Gastrocnemius medialis (tissue), 4 donors: Measurements from ENCODE around the gene ITGAL. TPM values are rescaled to one million over a fixed set of nuclear protein-coding genes. Genes with fewer than 3 reads are reported as not detected.

Experiments used
- ATAC-seq, 2 donors: fragments of 150-250 bp; one replicate each; pipeline ENCODE4 v1.9.1; 2016
- DNase-seq, 2 donors: peaks; one replicate each; pipeline ENCODE4 v3.0.0-alpha.2; 2019
- H3K27ac ChIP-seq, 4 donors: fragments of 200-600 bp; sonication (generic); 1 replicate in 1 of 4; 2 replicates in 3 of 4; pipeline ENCODE4 v1.5.1; 2016 to 2018; ENCODE audit warnings: mild to moderate bottlenecking in 2 of 4, moderate library complexity in 1 of 4
- H3K27me3 ChIP-seq, 3 donors: fragments of 200-600 bp; sonication (generic) in 2 of 3; 1 replicate in 1 of 3; 2 replicates in 2 of 3; pipeline versions ENCODE4 v1.5.1 to v1.6.0; 2016 to 2019; ENCODE audit warnings: mild to moderate bottlenecking in 1 of 3, moderate library complexity in 1 of 3
- H3K36me3 ChIP-seq, 2 donors: fragments of 200-600 bp; sonication (generic) in 1 of 2; one replicate each; pipeline ENCODE4 v1.5.1; 2017 to 2018
- H3K4me1 ChIP-seq, 2 donors: fragments of 200-600 bp; sonication (generic) in 1 of 2; one replicate each; pipeline ENCODE4 v1.5.1; 2016 to 2017; ENCODE audit warnings: mild to moderate bottlenecking in 2 of 2
- H3K4me3 ChIP-seq, 4 donors: fragments of 200-600 bp; sonication (generic) in 3 of 4; 1 replicate in 1 of 4; 2 replicates in 3 of 4; pipeline ENCODE4 v1.5.1; 2016 to 2019; ENCODE audit warnings: mild to moderate bottlenecking in 2 of 4
- H3K9me3 ChIP-seq, 3 donors: fragments of 200-600 bp; sonication (generic) in 2 of 3; 1 replicate in 1 of 3; 2 replicates in 2 of 3; pipeline ENCODE4 v1.5.1; 2016 to 2019
- POLR2A ChIP-seq, 2 donors: fragments of 450-650 bp; IDR thresholded peaks; one replicate each; pipeline ENCODE4 v1.6.1; 2017; ENCODE audit warnings: antibody characterized with exemption in 2 of 2, mild to moderate bottlenecking in 2 of 2, moderate library complexity in 2 of 2
- in situ Hi-C, 4 donors: fragments of 200-750 bp; cut with MboI; loops; one replicate each; pipeline versions ENCODE4 v1.15.0 to v1.8.0; 2017; ENCODE audit warnings: low sequenced_read_pairs in 4 of 4
- intact Hi-C: fragments of 100-400 bp; cut with DNase I; formaldehyde crosslinking; loops from one replicate; pipeline ENCODE4 v1.15.1; 2023; ENCODE audit warnings: low total_unique reads
- total RNA-seq, 4 donors: library from RNA; depleted of rRNA; stranded (reverse); fragments of >200 nt; gene quantifications; one replicate each; pipeline versions ENCODE4 v1.1.0 to v1.2.3, GENCODE V29; 2016
- TF ChIP-seq, protein P1 (sequence below), 5 experiments: fragments of 450-650 bp in 3 of 5; fragments of 200-600 bp in 2 of 5; sonication (generic) in 2 of 5; IDR thresholded peaks in 4 of 5; conservative IDR thresholded peaks in 1 of 5; 1 replicate in 4 of 5; 2 replicates in 1 of 5; pipeline ENCODE4 v1.5.1; 2016 to 2019; ENCODE audit warnings: antibody characterized with exemption in 5 of 5, mild to moderate bottlenecking in 3 of 5, moderate library complexity in 3 of 5

Gene ITGAL
- total RNA-seq, 4 donors from 2014 or later, result 0.16 to 1.9 (median 0.86) TPM; not detected in 1

DNA sequence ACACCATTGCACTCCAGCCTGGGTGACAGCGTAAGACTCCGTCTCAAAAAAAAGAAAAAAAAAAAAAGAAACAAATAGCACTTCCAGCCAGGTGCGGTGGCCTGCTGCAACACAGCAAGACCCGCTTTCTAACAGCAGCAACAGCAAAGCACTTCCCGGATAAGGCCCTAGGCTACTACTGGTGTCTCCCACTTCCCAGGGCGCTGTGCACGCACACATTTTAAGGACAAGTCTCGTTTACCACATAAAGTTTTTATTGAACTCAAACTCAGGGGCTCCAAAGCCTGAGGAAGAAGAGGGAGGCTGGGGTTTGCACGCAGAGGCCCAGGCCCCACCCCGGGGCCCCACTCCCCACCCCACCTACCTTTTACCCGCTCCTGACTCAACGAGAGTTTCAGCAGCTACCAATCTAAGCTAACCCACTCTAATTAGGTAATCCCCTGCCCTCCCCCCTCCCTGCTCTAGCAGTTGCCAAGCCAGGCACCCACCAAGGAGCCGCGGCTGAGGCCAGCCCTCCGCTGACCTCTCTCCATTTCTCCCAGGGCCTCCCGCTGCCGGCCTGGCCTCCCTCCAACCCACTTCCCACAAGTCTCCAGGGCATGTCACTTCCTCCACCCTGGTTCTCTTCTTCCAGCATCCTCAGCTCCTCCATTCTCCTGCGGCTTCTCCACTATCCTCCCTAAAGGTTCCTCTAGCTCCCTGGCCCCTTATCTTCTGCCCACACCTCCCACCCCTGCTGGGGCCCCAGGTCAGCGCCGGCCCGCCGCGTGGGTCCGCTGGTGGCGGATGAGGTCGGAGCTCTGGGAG is 51.4 kb downstream of the ITGAL start:
- Histone ChIP-seq H3K4me1 (peaks cover 13 to 34% of the 10 kb centered on the region in 2 donors), H3K9me3 (no peaks in the 10 kb centered on the region), H3K4me3 (no peak overlapping the region), H3K27ac (peak overlapping the region in 2 of 4 donors; percentile 2 to 96), H3K36me3 (peaks cover 0 to 10% of the 10 kb centered on the region in 2 donors), H3K27me3 (no peaks in the 10 kb centered on the region)
- TF ChIP-seq, protein P1, sequence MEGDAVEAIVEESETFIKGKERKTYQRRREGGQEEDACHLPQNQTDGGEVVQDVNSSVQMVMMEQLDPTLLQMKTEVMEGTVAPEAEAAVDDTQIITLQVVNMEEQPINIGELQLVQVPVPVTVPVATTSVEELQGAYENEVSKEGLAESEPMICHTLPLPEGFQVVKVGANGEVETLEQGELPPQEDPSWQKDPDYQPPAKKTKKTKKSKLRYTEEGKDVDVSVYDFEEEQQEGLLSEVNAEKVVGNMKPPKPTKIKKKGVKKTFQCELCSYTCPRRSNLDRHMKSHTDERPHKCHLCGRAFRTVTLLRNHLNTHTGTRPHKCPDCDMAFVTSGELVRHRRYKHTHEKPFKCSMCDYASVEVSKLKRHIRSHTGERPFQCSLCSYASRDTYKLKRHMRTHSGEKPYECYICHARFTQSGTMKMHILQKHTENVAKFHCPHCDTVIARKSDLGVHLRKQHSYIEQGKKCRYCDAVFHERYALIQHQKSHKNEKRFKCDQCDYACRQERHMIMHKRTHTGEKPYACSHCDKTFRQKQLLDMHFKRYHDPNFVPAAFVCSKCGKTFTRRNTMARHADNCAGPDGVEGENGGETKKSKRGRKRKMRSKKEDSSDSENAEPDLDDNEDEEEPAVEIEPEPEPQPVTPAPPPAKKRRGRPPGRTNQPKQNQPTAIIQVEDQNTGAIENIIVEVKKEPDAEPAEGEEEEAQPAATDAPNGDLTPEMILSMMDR (IDR thresholded peaks at IDR 0.05 in 4 of 5, conservative IDR thresholded peaks at IDR 0.05 in 1 of 5), result no peak
- TF ChIP-seq POLR2A (IDR thresholded peaks at IDR 0.05), result no peak
- in situ Hi-C loops, result loop anchor here in 2 of 4 donors (10.0 kb wide), 1 partner anchor 89 kb away; the partner anchor contains the start of gene DCTPP1 (in 2 of the 2)
- intact Hi-C loops, result loop anchor here (10.0 kb wide), 1 partner anchor 709 kb away; the partner anchor contains the start of genes PAGR1 and PRRT2
- DNase-seq (no peak), ATAC-seq (no peak)

DNA sequence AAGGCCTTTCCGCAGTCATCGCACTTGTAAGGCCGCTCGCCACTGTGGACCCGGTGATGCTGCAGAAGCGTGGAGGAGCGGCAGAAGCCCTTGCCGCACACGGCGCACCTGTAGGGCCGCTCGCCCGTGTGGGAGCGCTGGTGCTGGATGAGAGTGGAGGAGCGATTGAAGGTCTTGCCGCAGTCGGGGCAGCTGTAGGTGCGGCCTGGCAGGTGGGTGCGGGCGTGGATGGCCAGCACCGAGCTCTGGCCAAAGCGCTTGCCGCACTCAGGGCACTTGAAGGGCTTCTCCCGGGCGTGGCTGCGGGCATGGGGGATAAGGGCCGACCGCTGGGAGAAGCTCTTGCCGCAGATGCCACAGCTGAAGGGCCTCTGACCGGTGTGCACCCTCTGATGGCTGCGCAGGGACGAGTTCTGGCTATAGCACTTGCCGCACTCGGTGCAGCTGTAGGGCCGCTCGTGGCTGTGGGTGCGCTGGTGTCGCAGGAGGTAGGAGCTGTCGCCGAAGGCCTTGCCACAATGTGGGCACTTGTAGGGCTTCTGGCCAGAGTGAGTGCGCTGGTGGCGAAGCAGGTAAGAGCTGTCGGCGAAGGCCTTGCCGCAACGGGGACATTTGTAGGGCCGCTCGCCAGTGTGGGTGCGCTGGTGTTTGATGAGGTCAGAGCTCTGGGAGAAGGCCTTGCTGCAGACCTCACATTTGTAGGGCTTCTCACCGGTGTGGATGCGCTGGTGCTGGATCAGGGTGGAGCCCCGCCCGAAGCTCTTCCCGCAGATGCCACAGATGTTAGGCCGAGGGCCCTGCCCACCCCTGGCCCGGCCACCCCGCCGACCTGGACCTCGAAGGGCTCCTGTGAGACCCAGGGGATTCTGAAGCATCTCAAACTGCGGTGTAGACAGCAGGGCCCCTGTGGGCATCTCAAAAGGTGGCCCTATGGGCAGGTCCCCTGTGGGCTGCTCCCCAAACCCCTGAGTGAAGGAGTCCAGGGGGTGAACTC is 52.3 kb downstream of the ITGAL start:
- Histone ChIP-seq H3K36me3 (peaks cover 0 to 10% of the 10 kb centered on the region in 2 donors), H3K4me3 (no peak overlapping the region), H3K27ac (peak overlapping the region in 3 of 4 donors; percentile 96 to 100 (median 97)), H3K9me3 (no peaks in the 10 kb centered on the region), H3K27me3 (no peaks in the 10 kb centered on the region), H3K4me1 (peaks cover 19 to 36% of the 10 kb centered on the region in 2 donors)
- DNase-seq (no peak), ATAC-seq (no peak)
- in situ Hi-C loops, result loop anchor here in 2 of 4 donors (10.0 kb wide), 1 partner anchor 90 kb away; the partner anchor contains the start of gene DCTPP1 (in 2 of the 2)
- TF ChIP-seq, protein P1 (IDR thresholded peaks at IDR 0.05 in 4 of 5, conservative IDR thresholded peaks at IDR 0.05 in 1 of 5), result no peak
- TF ChIP-seq POLR2A (IDR thresholded peaks at IDR 0.05), result no peak
- intact Hi-C loops, result loop anchor here (5.0 to 10.0 kb wide), 2 partner anchors 547 to 710 kb away; partner anchors contain the start of genes PAGR1, PRRT2, ZNF646 and ZNF668

DNA sequence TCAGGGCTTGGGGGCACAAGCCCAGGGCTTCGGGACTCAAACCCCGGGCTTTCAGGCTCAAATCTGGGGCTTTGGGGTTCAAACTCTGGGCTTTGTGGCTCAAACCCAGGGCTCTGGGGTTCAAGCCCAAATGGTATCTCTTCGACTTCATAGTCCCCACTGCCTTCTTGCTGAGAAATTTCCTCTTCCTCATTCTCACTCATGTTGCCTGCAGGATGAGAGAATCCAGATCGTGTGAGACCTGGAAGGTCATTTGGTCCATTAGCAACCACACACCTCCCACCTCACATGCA is 53.2 kb downstream of the ITGAL start:
- H3K4me1 ChIP-seq, result peaks cover 19 to 36% of the 10 kb centered on the region in 2 donors
- H3K4me3 ChIP-seq, result peak overlapping the region; percentile 64 to 91 (median 76)
- TF ChIP-seq POLR2A (IDR thresholded peaks at IDR 0.05), result no peak
- TF ChIP-seq, protein P1 (IDR thresholded peaks at IDR 0.05 in 4 of 5, conservative IDR thresholded peaks at IDR 0.05 in 1 of 5), result no peak
- peaks cover 0 to 10% of the 10 kb centered on the region in 2 donors for H3K36me3 ChIP-seq
- no peaks in the 10 kb centered on the region for H3K27me3 ChIP-seq
- intact Hi-C loops (loop anchor here (2.0 to 10.0 kb wide), 5 partner anchors 33 to 711 kb away; partner anchors contain the start of genes PAGR1, PRRT2, SEPHS2 and ZNF646), in situ Hi-C loops (loop anchor here in 2 of 4 donors (10.0 kb wide), 1 partner anchor 91 kb away; the partner anchor contains the start of gene DCTPP1 (in 2 of the 2))
- no peak for ATAC-seq
- DNase-seq, result no peak
- H3K9me3 ChIP-seq, result no peaks in the 10 kb centered on the region
- peak overlapping the region; percentile 96 to 100 (median 97) for H3K27ac ChIP-seq

DNA sequence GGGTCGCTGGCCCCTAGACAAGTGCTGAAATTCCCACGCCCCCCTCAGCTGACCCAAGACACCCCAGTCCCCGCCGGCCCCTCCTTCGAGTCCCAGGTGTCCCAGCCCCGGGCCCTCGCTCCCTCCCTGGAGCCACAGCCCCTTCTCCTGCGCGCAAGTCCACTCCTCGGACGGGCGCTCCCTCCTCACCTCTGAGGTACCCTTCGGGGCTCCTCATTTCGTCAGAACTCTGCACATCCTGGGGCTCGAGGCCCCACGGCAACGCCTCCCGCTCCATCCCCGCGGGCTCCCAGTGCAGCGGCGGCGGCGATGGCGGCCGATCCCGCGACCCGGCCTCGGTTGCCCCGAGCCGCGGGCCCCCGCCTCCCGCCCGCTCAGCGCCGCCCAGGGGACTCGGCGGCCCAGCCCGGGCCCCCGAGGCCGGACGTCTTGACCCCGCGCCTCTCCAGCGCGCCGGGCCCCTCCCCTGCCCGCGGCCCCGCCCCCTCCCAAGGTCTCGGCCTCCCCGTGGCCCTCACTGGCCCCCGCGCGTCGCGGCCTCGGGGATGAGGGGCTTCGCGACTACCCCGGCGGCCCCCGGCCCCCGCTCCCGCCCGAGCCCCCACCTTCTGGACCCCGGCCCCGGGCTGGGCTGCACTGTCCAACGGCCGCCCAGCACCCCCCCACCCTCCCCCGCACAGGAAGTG is 53.7 kb downstream of the ITGAL start, which contains the start of gene ZNF768:
Gene ZNF768 (minus strand): TSS at position 430 of the 686 bp plus-strand sequence. CDS start 153 bp downstream, at position 277.
- in situ Hi-C loops, result loop anchor here in 2 of 4 donors (10.0 kb wide), 1 partner anchor 91 kb away; the partner anchor contains the start of gene DCTPP1 (in 2 of the 2)
- ATAC-seq, result peak; percentile 37 to 40

More for the DNA sequence above, 53.7 kb downstream of the ITGAL start, which contains the start of gene ZNF768:
- no peaks in the 10 kb centered on the region for H3K27me3 ChIP-seq
- peak within 1 kb of the TSS; percentile 96 to 100 (median 97) for H3K27ac ChIP-seq
- intact Hi-C loops, result loop anchor here (2.0 to 10.0 kb wide), 5 partner anchors 33 to 711 kb away; partner anchors contain the start of genes PAGR1, PRRT2, SEPHS2 and ZNF646
- H3K4me3 ChIP-seq, result peak within 1 kb of the TSS; percentile 66 to 91 (median 86)
- DNase-seq, result peak; percentile 35
- no peaks in the 10 kb centered on the region for H3K9me3 ChIP-seq
- H3K36me3 ChIP-seq, result peaks cover 0 to 10% of the 10 kb centered on the region in 2 donors
- peaks cover 19 to 36% of the 10 kb centered on the region in 2 donors for H3K4me1 ChIP-seq
- TF ChIP-seq POLR2A (IDR thresholded peaks at IDR 0.05), result no peak
- TF ChIP-seq, protein P1 (IDR thresholded peaks at IDR 0.05 in 4 of 5, conservative IDR thresholded peaks at IDR 0.05 in 1 of 5), result no peak
